Common myeloid progenitor, CD34-positive (primary cell): ENCODE data around the gene CYP1B1.
"Not testable (repeated sequence)": the region's sequence is repeated elsewhere in the genome, so short reads cannot be mapped to it uniquely, and the experiment has no call there.

Experiments
- CTCF ChIA-PET: fragments of 350-600 bp; sonication (Branson Sonifier 250); formaldehyde crosslinking; loops from one replicate; lab custom pipeline; 2021; ENCODE audit warnings: antibody characterized with exemption; lab: Charles Lee
- POLR2A ChIA-PET: fragments of 350-600 bp; sonication (Branson Sonifier 250); formaldehyde crosslinking; loops from one replicate; lab custom pipeline; 2021; ENCODE audit warnings: antibody characterized with exemption; lab: Charles Lee
- DNase-seq, 3 donors: peaks; one replicate each; pipeline versions ENCODE4 v3.0.0 to v3.0.0-alpha.2; 2013
- H3K27ac ChIP-seq, 2 experiments: 1 replicate in 1 of 2; 2 replicates in 1 of 2; pipeline ENCODE4 v1.7.0; 2013; ENCODE audit warnings: inconsistent platforms in 2 of 2, low read length in 2 of 2, mild to moderate bottlenecking in 2 of 2, low read depth in 1 of 2, moderate library complexity in 1 of 2; ENCODE audit not compliant: severe bottlenecking in 2 of 2, insufficient read depth in 1 of 2, poor library complexity in 1 of 2
- H3K27me3 ChIP-seq, 5 experiments: replicated peaks in 2 of 5; 1 replicate in 3 of 5; 2 replicates in 2 of 5; pipeline versions ENCODE4 v1.6.1 to v1.7.0; 2013; ENCODE audit warnings: low read length in 4 of 5, mild to moderate bottlenecking in 2 of 5, moderate library complexity in 2 of 5, inconsistent platforms in 1 of 5; ENCODE audit not compliant: insufficient read depth in 5 of 5, control insufficient read depth in 4 of 5
- H3K36me3 ChIP-seq, 4 experiments: 1 replicate in 2 of 4; 2 replicates in 2 of 4; pipeline versions ENCODE4 v1.6.1 to v1.7.0; 2013; ENCODE audit warnings: low read length in 3 of 4, control low read depth in 1 of 4, mild to moderate bottlenecking in 1 of 4; ENCODE audit not compliant: control insufficient read depth in 4 of 4, insufficient read depth in 4 of 4
- H3K4me1 ChIP-seq, 4 experiments: 1 replicate in 3 of 4; 2 replicates in 1 of 4; pipeline versions ENCODE4 v1.6.1 to v1.7.1; 2013; ENCODE audit warnings: low read length in 3 of 4, mild to moderate bottlenecking in 3 of 4, control low read depth in 1 of 4, inconsistent platforms in 1 of 4, moderate library complexity in 1 of 4; ENCODE audit not compliant: control insufficient read depth in 4 of 4, insufficient read depth in 4 of 4; ENCODE audit errors: control extremely low read depth in 1 of 4
- H3K4me3 ChIP-seq, 7 experiments: 1 replicate in 4 of 7; 2 replicates in 3 of 7; pipeline versions ENCODE4 v1.5.1 to v1.7.0; 2013; ENCODE audit warnings: mild to moderate bottlenecking in 7 of 7, low read length in 6 of 7, moderate library complexity in 6 of 7, inconsistent platforms in 2 of 7, low read depth in 2 of 7, control low read depth in 1 of 7; ENCODE audit not compliant: insufficient read depth in 4 of 7, control insufficient read depth in 1 of 7; ENCODE audit errors: extremely low read depth in 1 of 7
- H3K9me3 ChIP-seq, 5 experiments: 1 replicate in 4 of 5; 2 replicates in 1 of 5; pipeline versions ENCODE4 v1.6.1 to v1.7.1; 2013; ENCODE audit warnings: low read length in 4 of 5, mild to moderate bottlenecking in 2 of 5, inconsistent platforms in 1 of 5, low read depth in 1 of 5, moderate library complexity in 1 of 5; ENCODE audit not compliant: control insufficient read depth in 4 of 5, insufficient read depth in 2 of 5; ENCODE audit errors: control extremely low read depth in 1 of 5
- WGBS: methylation state at CpG from one replicate; pipeline ENCODE4 v1.1.5; 2013; ENCODE audit not compliant: insufficient coverage; 5-methylcytosine and 5-hydroxymethylcytosine counted together

Gene CYP1B1

GRCh38 chr2:38085998-38086698 is 10.2 kb upstream of the CYP1B1 start:
- WGBS = 100% methylated on average over 5 of the region's 10 CpGs
- H3K36me3 ChIP-seq, DNase-seq, POLR2A ChIA-PET, H3K27ac ChIP-seq, H3K9me3 ChIP-seq, H3K4me3 ChIP-seq, H3K4me1 ChIP-seq: not testable (repeated sequence)
- H3K27me3 ChIP-seq = peaks cover 0 to 14% (median 10%) of the 10 kb centered on the region in 5 experiments
- CTCF ChIA-PET = interaction anchor here (0.6 kb wide), 1 partner anchor 725 kb away, joined by 3 read pairs; no protein-coding TSS in a partner anchor

- POLR2A ChIA-PET, H3K9me3 ChIP-seq: not testable (repeated sequence)
- 90% methylated on average over 5 of the region's 8 CpGs for WGBS
Observed at GRCh38 chr2:38084556-38084955, 8.6 kb upstream of the CYP1B1 start.

GRCh38 chr2:38082727-38083126 is 6.8 kb upstream of the CYP1B1 start:
- POLR2A ChIA-PET, CTCF ChIA-PET, H3K4me3 ChIP-seq, DNase-seq, H3K36me3 ChIP-seq, H3K27ac ChIP-seq, H3K9me3 ChIP-seq: not testable (repeated sequence)
- H3K4me1 ChIP-seq = peaks cover 0 to 13% (median 1%) of the 10 kb centered on the region in 4 experiments
- H3K27me3 ChIP-seq = peaks cover 0 to 37% (median 20%) of the 10 kb centered on the region in 5 experiments
- WGBS = 100% methylated on average over 2 of the region's 9 CpGs

More at GRCh38 chr2:38084556-38084955, 8.6 kb upstream of the CYP1B1 start:
- H3K36me3 ChIP-seq, H3K4me3 ChIP-seq, H3K27ac ChIP-seq, CTCF ChIA-PET, DNase-seq, H3K4me1 ChIP-seq: not testable (repeated sequence)
- H3K27me3 ChIP-seq = peaks cover 0 to 22% (median 18%) of the 10 kb centered on the region in 5 experiments

GRCh38 chr2:38080346-38080745 is 4.4 kb upstream of the CYP1B1 start:
- CTCF ChIA-PET = interaction anchor here (0.8 to 2.1 kb wide), 3 partner anchors 16 to 189 kb away, joined by 3 to 8 read pairs (median 3); no protein-coding TSS in a partner anchor
- peaks cover 2 to 29% (median 21%) of the 10 kb centered on the region in 4 experiments for H3K4me1 ChIP-seq
- H3K4me3 ChIP-seq = no peak overlapping the region
- H3K27me3 ChIP-seq = peaks cover 5 to 54% (median 18%) of the 10 kb centered on the region in 5 experiments
- WGBS = 90% methylated on average over 1 of the region's 3 CpGs
- H3K27ac ChIP-seq = no peak overlapping the region
- H3K36me3 ChIP-seq = no peaks in the 10 kb centered on the region
- POLR2A ChIA-PET = no interaction called here
- DNase-seq = no peak
- no peaks in the 10 kb centered on the region for H3K9me3 ChIP-seq

- Histone ChIP-seq H3K27me3 (peaks cover 7 to 63% (median 27%) of the 10 kb centered on the region in 5 experiments), H3K9me3 (peaks cover 0 to 6% (median 0%) of the 10 kb centered on the region in 5 experiments), H3K36me3 (no peaks in the 10 kb centered on the region), H3K27ac (no peak overlapping the region), H3K4me3 (no peak overlapping the region), H3K4me1 (peaks cover 2 to 38% (median 31%) of the 10 kb centered on the region in 4 experiments)
- peak in 1 of 3 donors; percentile 20 for DNase-seq
- ChIA-PET POLR2A (interaction anchor here (0.6 kb wide), 1 partner anchor 727 kb away, joined by 3 read pairs; no protein-coding TSS in a partner anchor), CTCF (interaction anchor here (1.2 to 2.1 kb wide), 2 partner anchors 17 to 35 kb away, joined by 3 to 8 read pairs; no protein-coding TSS in a partner anchor)
- 92% methylated on average over 10 of the region's 11 CpGs for WGBS
Observed at GRCh38 chr2:38079116-38080052, 3.4 kb upstream of the CYP1B1 start.

GRCh38 chr2:38077431-38077769 is 1.4 kb upstream of the CYP1B1 start:
- whole genome bisulfite sequencing = 19% methylated on average over 12 of the region's 12 CpGs
- CTCF ChIA-PET = interaction anchor here (0.6 to 2.3 kb wide), 9 partner anchors 15 to 458 kb away, joined by 3 to 7 read pairs (median 3); no protein-coding TSS in a partner anchor
- H3K4me3 ChIP-seq = peak overlapping the region; percentile 6 to 74 (median 61)

More at GRCh38 chr2:38077431-38077769, 1.4 kb upstream of the CYP1B1 start:
- peaks cover 2 to 50% (median 40%) of the 10 kb centered on the region in 4 experiments for H3K4me1 ChIP-seq
- DNase-seq = no peak
- POLR2A ChIA-PET = no interaction called here
- H3K27ac ChIP-seq = no peak overlapping the region
- peaks cover 0 to 7% (median 0%) of the 10 kb centered on the region in 5 experiments for H3K9me3 ChIP-seq
- H3K36me3 ChIP-seq = no peaks in the 10 kb centered on the region
- peaks cover 12 to 83% (median 45%) of the 10 kb centered on the region in 5 experiments for H3K27me3 ChIP-seq
